Fibroblast of villous mesenchyme (primary cell): Measurements from ENCODE around the gene IFIT1B. TPM values are rescaled to one million over a fixed set of nuclear protein-coding genes. Genes with fewer than 3 reads are reported as not detected.
"Not testable (repeated sequence)": the region's sequence is repeated elsewhere in the genome, so short reads cannot be mapped to it uniquely, and the experiment has no call there.

Experiments used
- DNase-seq: peaks from one replicate; pipeline ENCODE4 v3.0.0-alpha.2; 2010; ENCODE audit warnings: low read depth
- H3K4me3 ChIP-seq: 2 replicates; pipeline ENCODE4 v1.5.1; 2011; ENCODE audit warnings: low read depth, mild to moderate bottlenecking, low read length
- CTCF ChIP-seq: IDR thresholded peaks from 2 replicates; pipeline ENCODE4 v1.5.1; 2012; ENCODE audit warnings: low read depth, mild to moderate bottlenecking, low read length; ENCODE audit not compliant: insufficient read depth
- total RNA-seq: library from RNA; depleted of rRNA; stranded (reverse); fragments of >200 nt; gene quantifications from 2 replicates; pipeline ENCODE4 v1.2.3, GENCODE V29; 2012

IFIT1B gene
- total RNA-seq, 1 donor = under 0.01 TPM

DNA sequence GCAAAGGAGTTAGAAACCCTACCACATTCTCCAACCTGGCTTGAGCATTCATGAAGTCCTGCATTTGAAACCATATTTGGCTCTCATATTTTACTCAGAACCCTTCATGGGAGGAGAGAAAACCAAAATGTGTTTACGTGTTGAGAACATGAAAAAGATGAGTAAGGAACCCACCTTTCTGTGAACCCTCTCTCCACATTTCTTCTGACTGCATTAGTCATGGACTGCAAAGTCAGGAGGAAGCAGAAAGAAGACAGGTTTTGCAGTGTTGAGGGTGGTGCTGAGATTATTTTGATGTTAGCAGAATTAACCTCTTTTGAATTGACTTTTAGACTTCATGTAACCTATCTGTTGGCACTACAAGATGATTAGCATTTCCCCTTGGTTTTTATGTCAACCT is 4.9 kb downstream of the IFIT1B start:
- no peak overlapping the region for H3K4me3 ChIP-seq
- no peak for DNase-seq
- no peak for TF ChIP-seq CTCF

GRCh38 chr10:89384474-89385340 is 6.9 kb downstream of the IFIT1B start:
- H3K4me3 ChIP-seq = no peak overlapping the region
- no peak for TF ChIP-seq CTCF
- DNase-seq = no peak

GRCh38 chr10:89388806-89389205 is 10.9 kb downstream of the IFIT1B start:
- no peak for DNase-seq
- TF ChIP-seq CTCF = no peak
- H3K4me3 ChIP-seq = no peak overlapping the region

GRCh38 chr10:89389254-89389653 is 11.4 kb downstream of the IFIT1B start:
- DNase-seq = peak; percentile 42
- no peak overlapping the region for H3K4me3 ChIP-seq
- TF ChIP-seq CTCF = peak; percentile 45

DNA sequence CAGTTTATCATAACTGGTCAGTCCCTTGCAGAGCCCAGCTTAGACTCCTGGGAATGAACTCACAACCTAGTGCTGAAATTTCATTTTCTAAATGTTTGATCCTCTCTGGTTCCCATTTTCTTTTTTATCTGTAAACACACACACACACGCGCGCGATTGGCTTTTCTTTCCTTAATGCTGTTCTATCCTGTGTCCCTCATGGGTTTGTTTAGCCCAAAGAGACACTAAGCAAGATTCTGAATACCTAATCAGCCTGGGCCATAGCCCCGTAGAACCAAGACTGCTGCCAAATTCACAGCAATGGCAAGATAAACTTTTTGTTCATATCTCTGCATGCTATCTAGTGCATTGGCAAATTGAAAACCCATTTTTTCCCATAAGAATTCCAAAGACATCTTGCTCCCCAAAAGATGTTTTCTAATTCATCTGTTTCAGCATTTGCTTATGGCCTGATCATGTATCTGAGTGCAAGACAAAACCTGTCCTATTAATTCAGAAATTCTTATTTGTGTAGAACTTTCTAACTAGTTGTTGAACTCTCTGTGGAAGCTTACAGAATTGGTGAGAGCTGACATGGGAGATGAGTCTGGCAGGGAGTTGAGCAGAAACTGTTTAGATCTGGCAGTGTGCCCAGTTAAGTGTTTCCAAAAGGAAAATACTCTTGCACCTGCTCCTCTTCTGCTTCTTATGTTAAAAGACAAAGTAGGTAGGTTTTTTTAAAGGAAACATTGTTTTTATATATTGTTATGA is 12.8 kb downstream of the IFIT1B start:
- no peak overlapping the region for H3K4me3 ChIP-seq
- DNase-seq = no peak
- no peak for TF ChIP-seq CTCF

DNA sequence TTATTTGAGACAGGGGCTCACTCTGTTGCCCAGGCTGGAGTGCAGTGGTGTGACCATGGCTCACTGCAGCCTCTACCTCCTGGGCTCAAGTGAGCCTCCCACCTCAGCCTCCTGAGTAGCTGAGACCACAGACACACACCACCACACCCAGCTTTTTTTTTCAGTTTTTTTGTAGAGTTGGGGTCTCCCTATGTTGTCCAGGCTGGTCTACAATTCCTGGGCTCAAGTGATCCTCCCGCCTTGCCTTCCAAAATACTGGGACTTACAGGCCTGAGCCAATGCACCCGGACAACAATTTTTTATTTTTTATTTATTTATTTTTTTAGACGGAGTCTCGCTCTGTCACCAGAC is 13.3 kb downstream of the IFIT1B start:
- H3K4me3 ChIP-seq, DNase-seq: not testable (repeated sequence)
